ENCODE data around the gene TXNIP.

TXNIP gene

DNA sequence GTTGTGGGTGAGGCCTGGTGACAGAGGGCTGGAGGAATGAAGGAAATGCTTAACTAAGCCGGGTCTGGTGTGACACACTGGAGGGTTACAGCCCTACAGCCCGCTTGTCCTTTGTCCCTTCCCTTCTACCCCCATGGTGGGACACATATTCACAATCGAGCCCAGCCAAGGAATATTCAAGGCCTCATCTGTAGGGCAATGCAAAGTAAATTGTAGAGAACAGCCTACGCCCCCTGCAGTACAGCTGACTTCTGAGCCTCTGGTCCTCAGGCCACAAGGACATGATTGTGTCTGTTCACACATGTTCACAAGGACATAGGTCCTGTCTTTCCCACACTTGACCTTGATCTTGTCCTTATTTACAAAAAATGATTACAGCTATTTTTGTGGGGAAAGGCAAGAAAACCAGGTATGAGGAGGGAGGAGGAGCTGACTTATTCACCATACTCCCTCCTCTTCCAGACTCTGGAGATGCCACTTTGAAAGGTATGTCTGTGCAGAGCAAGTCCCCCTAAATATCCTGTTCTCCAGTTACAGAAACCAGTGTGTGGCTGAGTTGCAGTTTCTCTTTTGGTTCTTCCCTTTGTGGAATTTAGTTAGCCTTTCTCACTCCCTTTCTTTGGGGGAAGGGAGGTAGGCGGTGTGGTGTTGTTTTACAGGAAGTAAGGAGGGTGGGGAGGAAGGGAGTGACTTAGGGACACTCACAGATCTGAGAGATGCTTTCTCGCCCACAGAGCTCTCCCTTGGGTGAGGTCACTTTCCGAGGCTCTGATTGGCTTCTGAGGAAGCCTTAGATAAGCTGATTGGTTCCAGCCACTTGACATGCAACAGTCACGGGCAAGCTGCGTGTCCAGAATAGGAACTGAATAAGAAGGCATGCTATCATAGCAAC, 17.3 kb downstream of the TXNIP start:
- in situ Hi-C loops (cut with MboI; ENCODE audit: low pct_unique_long_range_greater_than_20kb, low sequenced_read_pairs, unreplicated experiment) = no loop called here
- TF ChIP-seq, protein P1, sequence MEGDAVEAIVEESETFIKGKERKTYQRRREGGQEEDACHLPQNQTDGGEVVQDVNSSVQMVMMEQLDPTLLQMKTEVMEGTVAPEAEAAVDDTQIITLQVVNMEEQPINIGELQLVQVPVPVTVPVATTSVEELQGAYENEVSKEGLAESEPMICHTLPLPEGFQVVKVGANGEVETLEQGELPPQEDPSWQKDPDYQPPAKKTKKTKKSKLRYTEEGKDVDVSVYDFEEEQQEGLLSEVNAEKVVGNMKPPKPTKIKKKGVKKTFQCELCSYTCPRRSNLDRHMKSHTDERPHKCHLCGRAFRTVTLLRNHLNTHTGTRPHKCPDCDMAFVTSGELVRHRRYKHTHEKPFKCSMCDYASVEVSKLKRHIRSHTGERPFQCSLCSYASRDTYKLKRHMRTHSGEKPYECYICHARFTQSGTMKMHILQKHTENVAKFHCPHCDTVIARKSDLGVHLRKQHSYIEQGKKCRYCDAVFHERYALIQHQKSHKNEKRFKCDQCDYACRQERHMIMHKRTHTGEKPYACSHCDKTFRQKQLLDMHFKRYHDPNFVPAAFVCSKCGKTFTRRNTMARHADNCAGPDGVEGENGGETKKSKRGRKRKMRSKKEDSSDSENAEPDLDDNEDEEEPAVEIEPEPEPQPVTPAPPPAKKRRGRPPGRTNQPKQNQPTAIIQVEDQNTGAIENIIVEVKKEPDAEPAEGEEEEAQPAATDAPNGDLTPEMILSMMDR (IDR thresholded peaks at IDR 0.05; ENCODE audit: extremely low read depth, insufficient read depth, missing control alignments) = peak; percentile 42
- DNase-seq (ENCODE audit: low spot score) = peak; percentile 89

DNA sequence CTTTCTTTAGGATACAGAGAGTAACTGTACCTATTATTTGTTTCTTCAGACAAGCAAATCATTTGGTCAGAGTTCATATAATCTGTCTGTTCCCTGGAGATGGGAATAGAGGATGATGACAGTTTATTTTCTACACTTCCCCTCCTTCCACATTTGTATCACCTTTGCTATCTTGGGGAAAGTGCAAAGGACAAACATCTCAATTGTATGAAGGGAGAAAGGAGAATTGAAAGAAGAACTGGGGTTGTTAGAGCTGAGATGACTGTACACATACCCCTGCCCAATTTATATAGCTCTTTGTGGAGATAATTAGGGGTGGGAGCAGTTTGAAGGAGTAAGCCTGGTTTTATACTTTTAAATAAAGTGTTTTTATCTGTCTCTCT, 17.9 kb downstream of the TXNIP start:
- DNase-seq (ENCODE audit: low spot score) = no peak
- in situ Hi-C loops (cut with MboI; ENCODE audit: low pct_unique_long_range_greater_than_20kb, low sequenced_read_pairs, unreplicated experiment) = no loop called here
- TF ChIP-seq, protein P1 (IDR thresholded peaks at IDR 0.05; ENCODE audit: extremely low read depth, insufficient read depth, missing control alignments) = no peak

DNA sequence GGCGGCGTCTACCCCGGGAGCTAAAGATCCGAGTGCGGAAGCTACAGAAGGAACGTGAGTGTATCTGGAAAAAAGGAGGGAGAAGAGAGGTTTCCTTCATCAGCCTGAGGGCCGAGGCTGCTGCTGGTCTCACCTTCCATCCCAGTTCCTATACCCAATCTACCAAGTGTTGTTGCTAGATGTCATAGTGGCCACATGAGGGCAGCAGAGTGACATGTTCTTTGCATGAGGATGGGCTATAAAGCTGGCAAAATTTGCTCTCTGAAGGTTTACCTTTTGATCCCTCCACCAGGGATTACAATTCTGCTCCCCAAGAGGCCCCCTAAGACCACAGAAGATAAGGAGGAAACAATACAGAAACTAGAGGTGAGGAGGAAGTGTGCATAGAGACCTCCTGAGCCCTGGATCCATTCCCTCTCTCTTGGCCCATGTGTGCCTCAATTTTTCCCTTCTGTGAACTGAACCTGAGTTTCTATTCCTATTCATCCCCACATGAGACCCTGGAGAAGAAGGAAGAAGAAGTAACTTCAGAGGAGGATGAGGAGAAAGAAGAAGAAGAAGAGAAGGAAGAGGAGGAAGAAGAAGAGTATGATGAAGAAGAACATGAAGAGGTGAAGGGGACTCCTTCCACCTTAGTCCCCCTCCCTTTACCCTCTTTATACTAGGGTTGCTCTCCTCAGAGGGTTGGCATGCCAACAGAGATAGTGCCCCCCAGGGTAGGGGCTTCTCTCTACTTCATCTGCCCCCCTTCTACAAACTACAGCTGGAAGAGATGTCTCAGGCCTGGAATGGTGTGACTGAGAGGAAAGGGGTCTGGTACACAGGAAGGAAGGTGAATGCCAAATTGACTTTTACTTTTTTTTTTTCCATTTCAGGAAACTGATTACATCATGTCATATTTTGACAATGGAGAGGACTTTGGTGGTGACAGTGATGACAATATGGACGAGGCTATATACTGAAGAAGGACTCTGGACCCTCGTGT, 18.6 kb downstream of the TXNIP start:
- TF ChIP-seq, protein P1 (IDR thresholded peaks at IDR 0.05; ENCODE audit: extremely low read depth, insufficient read depth, missing control alignments) = peak; percentile 82
- DNase-seq (ENCODE audit: low spot score) = peak; percentile 87
- in situ Hi-C loops (cut with MboI; ENCODE audit: low pct_unique_long_range_greater_than_20kb, low sequenced_read_pairs, unreplicated experiment) = no loop called here

DNA sequence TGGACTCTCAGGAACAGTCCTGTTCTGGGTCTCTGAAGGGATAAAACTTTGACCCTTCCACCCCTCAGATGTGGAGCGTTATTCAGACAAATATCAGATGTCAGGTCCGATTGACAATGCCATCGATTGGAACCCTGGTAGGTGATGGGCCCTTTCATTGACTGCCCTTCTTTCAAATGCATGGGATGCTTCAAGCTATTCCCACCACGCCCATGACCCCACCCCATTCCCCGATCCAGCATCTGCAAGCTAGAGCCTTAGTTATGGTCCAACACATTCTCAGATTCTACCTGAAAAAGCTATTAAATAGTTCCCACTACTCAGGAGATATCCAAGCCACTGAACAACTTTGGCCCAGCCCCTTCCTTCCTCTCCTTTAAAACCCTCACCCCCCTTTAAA, 19.4 kb downstream of the TXNIP start:
- in situ Hi-C loops (cut with MboI; ENCODE audit: low pct_unique_long_range_greater_than_20kb, low sequenced_read_pairs, unreplicated experiment) = no loop called here
- TF ChIP-seq, protein P1 (IDR thresholded peaks at IDR 0.05; ENCODE audit: extremely low read depth, insufficient read depth, missing control alignments) = no peak
- DNase-seq (ENCODE audit: low spot score) = no peak

DNA sequence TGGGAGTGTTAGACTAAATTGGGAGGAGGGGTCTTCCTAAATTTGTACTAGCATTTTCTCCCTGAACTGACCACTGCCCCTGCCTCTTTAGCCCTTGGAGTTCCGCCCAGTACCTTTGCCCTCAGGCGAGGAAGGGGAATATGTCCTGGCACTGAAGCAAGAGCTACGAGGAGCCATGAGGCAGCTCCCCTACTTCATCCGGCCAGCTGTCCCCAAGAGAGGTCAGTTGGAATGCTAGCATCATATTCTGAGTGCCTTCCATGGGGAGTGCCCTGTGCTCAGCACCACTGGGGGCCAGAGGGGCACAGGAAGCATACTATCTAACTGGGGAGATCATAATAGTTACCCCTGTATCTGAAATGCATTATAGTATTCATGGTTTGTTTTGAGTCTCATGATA, 21.2 kb downstream of the TXNIP start:
- no peak for DNase-seq (ENCODE audit: low spot score)
- TF ChIP-seq, protein P1 (IDR thresholded peaks at IDR 0.05; ENCODE audit: extremely low read depth, insufficient read depth, missing control alignments) = no peak
- in situ Hi-C loops (cut with MboI; ENCODE audit: low pct_unique_long_range_greater_than_20kb, low sequenced_read_pairs, unreplicated experiment) = no loop called here

DNA sequence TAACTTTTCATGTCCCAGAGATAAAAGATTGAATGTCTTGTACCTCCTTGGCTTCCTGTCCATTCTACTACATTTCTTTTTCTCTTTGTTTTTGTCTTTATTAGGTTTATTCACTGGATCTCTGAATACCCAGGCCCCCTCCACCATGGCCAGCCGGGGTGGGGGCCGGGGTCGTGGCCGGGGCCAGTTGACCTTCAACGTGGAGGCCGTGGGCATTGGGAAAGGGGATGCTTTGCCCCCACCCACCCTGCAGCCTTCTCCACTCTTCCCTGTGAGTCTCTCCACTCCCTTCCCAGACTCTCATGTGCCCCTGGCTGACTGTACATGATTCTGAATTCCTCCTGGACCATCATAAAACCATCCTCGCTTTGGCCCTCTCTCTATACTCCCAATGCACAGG, 21.7 kb downstream of the TXNIP start:
- TF ChIP-seq, protein P1 (IDR thresholded peaks at IDR 0.05; ENCODE audit: extremely low read depth, insufficient read depth, missing control alignments) = no peak
- in situ Hi-C loops (cut with MboI; ENCODE audit: low pct_unique_long_range_greater_than_20kb, low sequenced_read_pairs, unreplicated experiment) = loop anchor here (5.0 kb wide), 1 partner anchor 38 kb away; no protein-coding TSS in a partner anchor
- no peak for DNase-seq (ENCODE audit: low spot score)
